ENCODE data around the gene ADCY2.

GRCh38 chr5:7851617-7852289 is 455.8 kb downstream of the ADCY2 start:
- TF ChIP-seq EZH2phosphoT487 (IDR thresholded peaks at IDR 0.05; ENCODE audit: low read depth): no peak
- TF ChIP-seq, protein P1, sequence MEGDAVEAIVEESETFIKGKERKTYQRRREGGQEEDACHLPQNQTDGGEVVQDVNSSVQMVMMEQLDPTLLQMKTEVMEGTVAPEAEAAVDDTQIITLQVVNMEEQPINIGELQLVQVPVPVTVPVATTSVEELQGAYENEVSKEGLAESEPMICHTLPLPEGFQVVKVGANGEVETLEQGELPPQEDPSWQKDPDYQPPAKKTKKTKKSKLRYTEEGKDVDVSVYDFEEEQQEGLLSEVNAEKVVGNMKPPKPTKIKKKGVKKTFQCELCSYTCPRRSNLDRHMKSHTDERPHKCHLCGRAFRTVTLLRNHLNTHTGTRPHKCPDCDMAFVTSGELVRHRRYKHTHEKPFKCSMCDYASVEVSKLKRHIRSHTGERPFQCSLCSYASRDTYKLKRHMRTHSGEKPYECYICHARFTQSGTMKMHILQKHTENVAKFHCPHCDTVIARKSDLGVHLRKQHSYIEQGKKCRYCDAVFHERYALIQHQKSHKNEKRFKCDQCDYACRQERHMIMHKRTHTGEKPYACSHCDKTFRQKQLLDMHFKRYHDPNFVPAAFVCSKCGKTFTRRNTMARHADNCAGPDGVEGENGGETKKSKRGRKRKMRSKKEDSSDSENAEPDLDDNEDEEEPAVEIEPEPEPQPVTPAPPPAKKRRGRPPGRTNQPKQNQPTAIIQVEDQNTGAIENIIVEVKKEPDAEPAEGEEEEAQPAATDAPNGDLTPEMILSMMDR (IDR thresholded peaks at IDR 0.05; ENCODE audit: low read depth, low read length): no peak

Data from OCI-LY3 (cell line).